HG03442 (cell line): ENCODE data around the gene NOXO1.

Experiments
- ATAC-seq: cut with Tn5 transposase; IDR thresholded peaks from one replicate; pipeline ENCODE4 v1.9.1; 2021; ENCODE audit warnings: mild to moderate bottlenecking, moderate library complexity; ENCODE audit not compliant: unreplicated experiment

NOXO1 gene

DNA sequence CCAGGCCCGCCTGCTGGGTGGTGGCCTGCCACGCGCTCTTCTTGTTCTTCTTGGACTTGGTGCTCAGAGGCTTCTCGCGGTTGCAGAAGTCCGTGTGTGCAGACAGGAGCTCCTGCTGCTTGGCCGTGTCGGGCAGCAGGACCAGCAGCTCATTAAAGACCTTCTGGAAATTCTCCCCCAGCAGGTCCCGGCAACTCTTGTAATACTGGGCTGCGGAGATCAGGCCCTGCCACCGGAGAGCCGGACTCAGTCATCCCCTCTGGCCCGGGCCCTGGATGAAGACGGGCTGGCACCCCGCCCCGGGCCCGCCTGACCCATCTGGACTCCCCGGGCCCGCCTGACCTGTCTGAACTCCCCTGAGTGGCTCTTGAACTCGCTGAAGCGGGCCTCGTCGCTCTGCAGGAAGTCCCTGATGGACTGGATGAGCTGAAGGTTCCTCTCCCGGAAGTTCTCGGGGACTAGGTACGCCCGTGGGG is 17.1 kb upstream of the NOXO1 start:
- ATAC-seq: no peak

DNA sequence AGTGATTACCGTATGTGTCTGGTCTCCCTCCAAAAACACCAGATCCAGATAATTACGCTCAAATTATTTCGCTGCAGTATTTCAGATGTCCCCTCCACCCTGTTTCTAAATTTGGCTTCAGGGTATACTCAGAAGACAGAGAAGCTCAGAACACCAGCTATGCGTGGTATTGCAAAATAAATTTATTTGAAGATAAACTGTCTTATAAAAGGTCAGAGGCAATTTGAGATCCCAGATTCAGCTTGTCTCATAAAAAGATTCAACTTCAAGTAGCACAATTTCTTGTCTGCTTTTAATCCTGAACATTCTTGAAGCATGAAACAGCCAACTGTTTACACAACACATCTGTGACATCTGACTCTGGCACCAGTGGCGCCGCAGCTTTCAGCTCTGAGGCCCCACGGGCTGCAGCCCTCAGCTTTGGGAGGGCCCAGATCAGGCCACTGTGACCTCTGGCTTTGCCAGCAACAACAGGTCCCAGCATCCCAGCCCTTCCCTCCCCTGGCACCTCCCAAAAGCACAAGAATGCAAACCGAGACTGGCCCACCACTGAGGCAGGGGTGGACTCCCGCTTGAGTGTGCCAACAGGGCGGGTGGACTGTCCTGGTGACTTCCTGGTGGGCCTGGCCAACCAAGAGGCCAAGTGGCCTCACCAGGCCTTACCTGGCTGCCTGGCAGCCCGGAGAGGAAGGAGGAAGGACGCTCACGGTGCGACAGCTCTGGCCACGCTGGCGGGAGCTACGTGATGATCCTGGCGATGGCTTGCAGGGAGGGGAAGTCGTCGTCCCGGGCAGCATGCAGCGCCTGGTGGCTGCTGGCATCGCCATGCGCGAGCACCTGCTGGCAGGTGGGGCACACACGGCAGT is 16.5 kb upstream of the NOXO1 start:
- ATAC-seq: no peak

DNA sequence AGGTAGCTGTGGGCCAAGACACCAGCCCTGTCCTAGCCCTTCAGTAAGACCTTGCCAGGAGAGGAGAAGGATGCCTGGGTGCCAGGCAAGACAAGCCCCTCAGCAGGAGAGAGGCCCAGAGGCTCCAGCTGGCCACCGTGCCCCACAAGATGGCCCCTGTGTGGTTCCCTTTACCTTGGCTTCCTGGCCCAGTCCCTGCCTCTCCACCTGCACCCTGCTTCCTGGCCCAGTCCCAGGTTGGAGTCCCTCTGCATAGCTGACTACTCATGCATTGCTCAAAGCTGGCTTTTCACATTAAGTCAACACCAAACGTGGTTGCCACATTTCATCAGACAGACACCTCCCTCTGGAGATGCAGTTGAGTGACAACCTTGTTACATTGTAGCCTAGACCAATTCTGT is 12.5 kb upstream of the NOXO1 start:
- ATAC-seq: no peak

GRCh38 chr16:1992704-1993317 is 11.5 kb upstream of the NOXO1 start:
- ATAC-seq: no peak

- ATAC-seq: peak; percentile 43
These were observed 10.9 kb upstream of the NOXO1 start for GRCh38 chr16:1991948-1992703.

GRCh38 chr16:1991588-1991947 is 10.3 kb upstream of the NOXO1 start:
- no peak for ATAC-seq

DNA sequence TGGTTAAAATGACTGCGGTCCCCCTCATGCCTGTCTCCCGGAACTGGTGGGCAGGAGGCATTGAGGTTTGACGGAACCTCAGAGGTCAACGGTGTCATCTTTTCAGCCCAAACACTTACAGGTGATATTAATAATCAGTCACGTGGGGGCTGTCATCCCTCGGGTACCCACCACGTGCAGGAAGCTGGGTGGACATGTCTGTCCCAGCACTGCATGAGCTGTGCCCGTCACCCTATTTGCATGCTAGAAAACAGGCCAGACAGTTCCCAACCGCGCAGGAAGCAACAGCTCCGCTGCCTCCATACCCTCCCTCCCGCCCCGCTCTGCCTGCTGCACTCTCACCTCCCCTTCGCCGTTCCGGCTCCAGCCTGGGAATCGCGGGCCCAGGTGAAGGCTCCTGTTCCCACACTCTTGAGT is 9.9 kb upstream of the NOXO1 start:
- peak; percentile 27 for ATAC-seq

DNA sequence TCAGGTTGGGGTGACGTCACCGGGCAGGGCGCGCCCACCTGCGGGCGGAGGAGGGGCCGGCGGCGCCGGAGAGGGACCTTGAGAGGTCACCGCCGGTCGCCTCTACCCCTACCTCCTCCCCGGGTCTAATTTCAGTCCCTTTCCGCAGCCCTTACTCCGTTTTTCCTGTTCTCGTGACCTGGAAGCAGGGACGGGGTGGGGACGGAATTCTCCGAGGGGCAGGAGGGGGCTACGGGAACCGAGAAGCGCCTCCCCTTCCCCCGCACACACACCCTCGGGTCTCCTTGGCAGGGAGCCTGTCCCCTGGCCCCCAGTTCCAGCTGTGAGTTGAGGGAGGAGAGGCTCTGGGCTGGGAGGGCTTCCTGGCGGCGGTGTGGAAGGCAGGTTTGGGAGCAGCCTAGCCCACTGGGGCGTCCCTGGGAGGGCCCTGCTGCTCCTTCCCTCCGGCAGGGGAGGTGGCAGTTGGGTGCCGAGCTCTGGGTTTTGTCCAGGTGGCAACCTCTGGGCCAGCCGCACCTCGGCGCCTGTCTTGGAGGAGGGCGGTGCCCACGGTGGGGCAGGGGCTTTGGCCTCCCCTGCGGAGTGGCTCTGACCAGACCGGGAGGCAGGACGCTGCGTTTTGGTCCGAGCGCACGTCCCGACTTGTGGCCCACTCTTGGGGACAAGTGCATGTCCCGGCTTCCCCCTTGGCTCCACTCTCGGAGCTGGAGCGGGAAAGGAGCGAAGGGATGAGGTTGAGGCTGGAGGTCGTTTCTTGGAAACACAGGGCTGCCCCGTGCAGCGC is 9.3 kb upstream of the NOXO1 start:
- no peak for ATAC-seq

GRCh38 chr16:1990101-1990350 is 8.8 kb upstream of the NOXO1 start:
- ATAC-seq: no peak

DNA sequence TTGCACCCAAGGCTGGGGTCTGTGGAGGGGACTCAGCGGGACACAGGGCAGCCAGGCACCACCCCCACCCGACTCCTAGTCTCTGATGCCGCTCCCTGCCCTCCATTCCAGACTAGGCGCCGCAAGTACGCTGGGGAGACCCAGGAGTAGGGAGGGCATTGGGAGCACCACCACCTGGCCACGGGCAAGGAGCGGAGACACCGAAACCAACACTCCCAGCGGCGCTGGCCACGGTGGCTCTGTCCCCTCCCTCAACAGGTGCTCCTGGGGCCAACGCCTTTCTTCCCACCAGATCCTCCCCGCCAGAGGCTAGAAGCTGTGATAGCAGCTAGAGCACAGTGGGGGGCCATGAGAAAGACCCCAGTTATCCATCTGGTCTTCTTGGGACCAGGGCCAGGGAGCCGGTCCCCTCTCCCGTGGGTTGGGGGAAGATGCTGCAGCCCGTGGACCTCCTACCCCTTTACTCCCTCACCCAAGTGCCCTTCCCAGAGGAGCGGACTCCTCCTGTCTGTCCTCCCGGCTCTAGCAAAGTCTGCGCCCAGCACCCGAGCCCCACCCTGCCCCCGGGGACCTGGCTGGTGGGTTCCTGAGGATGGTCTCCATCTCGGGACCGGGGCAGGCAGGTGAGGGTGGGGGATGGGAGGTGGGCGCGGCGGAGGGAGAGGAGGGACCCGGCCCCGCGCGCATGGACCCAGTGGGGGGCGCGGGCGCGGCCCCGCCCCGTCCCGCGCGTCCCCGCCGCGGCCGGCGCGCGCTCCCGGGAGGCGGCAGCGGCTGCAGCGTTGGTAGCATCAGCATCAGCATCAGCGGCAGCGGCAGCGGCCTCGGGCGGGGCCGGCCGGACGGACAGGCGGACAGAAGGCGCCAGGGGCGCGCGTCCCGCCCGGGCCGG is 8.2 kb upstream of the NOXO1 start, which contains the start of gene SYNGR3:
SYNGR3 (plus strand) TSS at position 762 of the 892 bp plus-strand sequence. CDS start 133 bp downstream, outside the sequence.
- no peak for ATAC-seq

DNA sequence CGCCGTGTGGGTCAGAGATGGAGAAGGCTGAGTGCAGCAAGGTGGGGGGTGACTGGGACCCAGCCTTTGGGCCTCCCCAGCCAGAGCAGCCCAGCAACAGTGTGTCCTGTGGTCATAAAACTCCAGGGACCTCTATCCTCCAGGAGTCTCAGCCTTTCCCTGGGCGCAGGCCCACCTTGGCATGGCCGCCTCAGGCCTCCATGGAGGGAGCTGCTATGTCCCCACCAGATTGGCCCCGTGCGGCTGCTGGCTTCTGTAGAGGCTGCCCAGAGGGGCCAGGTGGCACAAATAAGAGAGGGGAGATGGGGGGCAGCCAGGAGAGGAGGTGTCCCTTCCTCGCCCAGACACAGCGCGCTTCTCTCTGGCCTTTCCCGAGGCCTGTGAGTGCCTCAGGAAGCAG is 5.9 kb upstream of the NOXO1 start:
- no peak for ATAC-seq

DNA sequence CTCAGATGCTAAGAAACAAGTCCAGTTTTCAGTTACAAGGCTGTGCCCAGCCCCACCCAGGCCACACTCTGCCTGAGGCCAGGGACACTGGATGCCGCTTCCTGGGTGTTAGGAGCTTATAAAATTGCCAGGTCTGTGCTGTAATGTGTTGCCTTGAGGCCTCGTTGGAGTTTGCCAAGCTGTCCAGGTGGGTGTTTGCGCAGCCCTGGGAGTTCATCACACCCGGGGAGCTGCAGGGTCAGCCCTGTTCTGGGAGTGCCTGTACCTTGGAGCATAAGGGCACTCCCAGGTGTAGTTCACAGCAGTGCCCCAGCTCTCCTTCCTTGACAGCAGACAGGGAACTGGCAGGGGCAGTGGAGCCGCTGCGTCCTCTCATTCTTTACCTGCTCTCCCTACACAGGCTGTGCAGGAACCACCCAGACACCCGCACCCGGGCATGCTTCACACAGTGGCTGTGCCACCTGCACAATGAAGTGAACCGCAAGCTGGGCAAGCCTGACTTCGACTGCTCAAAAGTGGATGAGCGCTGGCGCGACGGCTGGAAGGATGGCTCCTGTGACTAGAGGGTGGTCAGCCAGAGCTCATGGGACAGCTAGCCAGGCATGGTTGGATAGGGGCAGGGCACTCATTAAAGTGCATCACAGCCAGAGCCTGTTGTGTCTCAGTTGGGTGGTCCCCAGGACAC is 4.3 kb upstream of the NOXO1 start:
- no peak for ATAC-seq

DNA sequence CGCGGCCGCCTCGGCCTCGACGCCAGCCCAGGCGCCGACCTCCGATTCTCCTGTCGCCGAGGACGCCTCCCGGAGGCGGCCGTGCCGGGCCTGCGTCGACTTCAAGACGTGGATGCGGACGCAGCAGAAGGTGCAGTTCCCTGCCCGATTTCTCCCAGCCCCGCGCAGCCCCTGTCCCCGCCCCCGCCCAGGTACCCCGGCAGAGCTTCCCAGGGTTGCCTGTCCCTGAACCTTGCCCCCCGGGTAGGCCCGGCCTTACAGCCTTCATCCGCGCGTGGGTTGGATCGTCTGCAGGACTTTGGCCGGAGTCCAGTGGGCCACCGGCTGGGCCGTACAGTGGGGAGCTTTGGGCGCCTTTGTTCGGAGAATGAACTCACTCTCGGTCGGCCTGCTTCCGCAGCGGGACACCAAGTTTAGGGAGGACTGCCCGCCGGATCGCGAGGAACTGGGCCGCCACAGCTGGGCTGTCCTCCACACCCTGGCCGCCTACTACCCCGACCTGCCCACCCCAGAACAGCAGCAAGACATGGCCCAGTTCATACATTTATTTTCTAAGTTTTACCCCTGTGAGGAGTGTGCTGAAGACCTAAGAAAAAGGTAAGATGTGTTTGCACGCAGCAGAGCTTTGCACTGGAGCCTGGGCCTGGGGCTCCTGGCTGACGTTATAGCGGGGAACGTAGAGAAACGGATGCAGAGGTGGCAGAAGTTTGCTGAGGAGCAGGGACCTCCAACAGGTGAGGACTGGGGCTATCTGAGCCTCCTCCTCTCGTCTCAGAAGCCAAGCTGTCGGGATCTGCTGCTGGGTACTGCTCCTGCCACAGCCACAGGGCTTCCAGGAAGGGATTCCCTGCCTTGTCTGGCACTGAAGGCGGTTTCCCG is 3.3 kb upstream of the NOXO1 start:
- peak; percentile 15 for ATAC-seq

- peak; percentile 67 for ATAC-seq
These were observed 2.5 kb upstream of the NOXO1 start, which contains the start of gene GFER for GRCh38 chr16:1983544-1984346. Gene GFER, plus strand, starts transcription at chr16:1984193. Its CDS starts 26 bp downstream, at chr16:1984219.

DNA sequence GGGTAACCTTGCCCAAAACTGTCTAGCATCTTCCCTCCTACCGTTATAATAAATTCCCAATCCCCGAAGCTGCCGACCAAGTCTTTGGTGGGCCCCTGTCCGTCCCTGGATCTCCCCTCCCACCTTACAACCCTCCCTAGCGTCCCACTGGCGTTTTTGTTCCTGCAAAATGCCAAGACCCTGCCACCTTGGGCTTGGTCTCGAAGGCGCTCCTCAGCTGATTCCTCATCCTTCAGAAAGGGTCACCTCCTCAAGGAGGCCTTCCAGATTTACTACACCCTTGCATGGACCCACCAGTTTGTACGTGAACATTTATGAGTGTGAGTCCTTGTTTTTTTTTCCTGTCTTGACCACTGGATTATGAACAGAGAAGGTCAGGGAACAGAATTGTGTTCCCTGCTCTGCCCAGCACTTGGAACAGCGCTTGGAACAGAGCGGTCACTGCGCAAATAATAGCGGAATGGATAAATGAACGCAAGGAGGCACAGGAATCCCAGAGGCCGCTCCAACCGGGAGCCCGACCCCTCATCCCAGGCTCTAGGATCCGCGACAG is 1.8 kb upstream of the NOXO1 start:
- ATAC-seq: no peak

- no peak for ATAC-seq
These were observed 754 bp upstream of the NOXO1 start for GRCh38 chr16:1982013-1982433.

DNA sequence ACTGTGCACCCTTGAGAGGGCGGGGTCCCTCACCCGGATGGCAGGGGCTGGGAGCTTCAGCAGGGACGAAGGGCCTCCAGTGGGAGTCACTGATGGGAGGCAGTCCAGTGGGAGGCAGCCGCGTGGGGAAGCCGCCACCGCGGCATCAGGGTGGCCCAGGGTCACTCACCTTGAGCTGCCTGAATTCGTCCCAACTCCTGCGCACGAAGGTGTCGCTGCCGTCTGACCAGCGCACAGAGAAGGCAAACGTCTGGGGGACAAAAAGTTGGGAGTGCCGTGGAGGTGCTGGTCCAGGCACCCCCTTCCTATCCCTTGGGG is 540 bp downstream of the NOXO1 start:
- no peak for ATAC-seq
